Karpas-422 (cell line): ENCODE data around the gene ADCY4. TPM values are rescaled to one million over a fixed set of nuclear protein-coding genes. Genes with fewer than 3 reads are reported as not detected.

Experiments used
- DNase-seq: peaks from one replicate; pipeline ENCODE4 v3.0.0-alpha.2; 2015
- H2AFZ ChIP-seq: fragments of 200-600 bp; sonication (generic); 2 replicates; pipeline ENCODE4 v1.6.1; 2014; ENCODE audit warnings: antibody characterized with exemption, low read length, mixed read lengths
- H3K27ac ChIP-seq: fragments of 200-600 bp; sonication (generic); 2 replicates; pipeline ENCODE4 v1.5.1; 2014; ENCODE audit warnings: mild to moderate bottlenecking, low read length, moderate library complexity
- H3K27me3 ChIP-seq: fragments of 200-600 bp; sonication (generic); 2 replicates; pipeline ENCODE4 v1.6.1; 2014; ENCODE audit warnings: low read length, mixed read lengths
- H3K36me3 ChIP-seq: fragments of 200-600 bp; sonication (generic); 2 replicates; pipeline ENCODE4 v1.6.1; 2014; ENCODE audit warnings: low read length, mixed read lengths; ENCODE audit not compliant: insufficient read depth
- H3K4me1 ChIP-seq: fragments of 200-600 bp; sonication (generic); 2 replicates; pipeline ENCODE4 v1.6.1; 2014; ENCODE audit warnings: mild to moderate bottlenecking, low read length, mixed read lengths
- H3K4me2 ChIP-seq: fragments of 200-600 bp; sonication (generic); 2 replicates; pipeline ENCODE4 v1.6.1; 2014; ENCODE audit warnings: low read length, low read depth, mild to moderate bottlenecking; ENCODE audit not compliant: poor library complexity, severe bottlenecking
- H3K4me3 ChIP-seq: fragments of 200-600 bp; sonication (generic); 2 replicates; pipeline ENCODE4 v1.5.1; 2014; ENCODE audit warnings: mild to moderate bottlenecking, antibody characterized with exemption, low read length, mixed read lengths
- H3K79me2 ChIP-seq: fragments of 200-600 bp; sonication (generic); 2 replicates; pipeline ENCODE4 v1.6.1; 2014; ENCODE audit warnings: mild to moderate bottlenecking, low read length, mixed read lengths
- H3K9ac ChIP-seq: fragments of 200-600 bp; sonication (generic); 2 replicates; pipeline ENCODE4 v1.6.0; 2014; ENCODE audit warnings: low read length
- H3K9me2 ChIP-seq: fragments of 200-600 bp; sonication (generic), shearing (Covaris generic); replicated peaks from 2 replicates; pipeline ENCODE4 v1.6.0; 2014; ENCODE audit warnings: mild to moderate bottlenecking, low read length, moderate library complexity; ENCODE audit not compliant: insufficient read depth
- H3K9me3 ChIP-seq: fragments of 300-700, 200-600 bp; sonication (generic); 2 replicates; pipeline ENCODE4 v1.6.1; 2014; ENCODE audit warnings: low read length, mixed read lengths
- H4K20me1 ChIP-seq: fragments of 200-600 bp; sonication (generic); 2 replicates; pipeline ENCODE4 v1.6.1; 2014; ENCODE audit warnings: mild to moderate bottlenecking, antibody characterized with exemption, low read length, low read depth; ENCODE audit not compliant: insufficient read depth
- total RNA-seq: library from RNA; depleted of rRNA; stranded (reverse); fragments of >200 nt; shearing (Covaris generic); gene quantifications from 2 replicates; pipeline ENCODE4 v1.2.3, GENCODE V29; 2014; ENCODE audit warnings: low replicate concordance

ADCY4 gene
- total RNA-seq, 1 experiment from 2014 or later: 0.07 TPM

GRCh38 chr14:24297190-24297964 is 37.5 kb downstream of the ADCY4 start:
- H3K4me2 ChIP-seq: no peak overlapping the region
- H3K4me1 ChIP-seq: peaks cover 34% of the 10 kb centered on the region
- H3K9me3 ChIP-seq: no peaks in the 10 kb centered on the region
- peaks cover 24% of the 10 kb centered on the region for H3K36me3 ChIP-seq
- H3K4me3 ChIP-seq: no peak overlapping the region
- H4K20me1 ChIP-seq: peaks cover 9% of the 10 kb centered on the region; the same call in 1 of the 2 replicates
- H3K9ac ChIP-seq: peak overlapping the region; percentile 5; the same call in 1 of the 2 replicates
- no peak overlapping the region for H2AFZ ChIP-seq
- H3K27me3 ChIP-seq: no peaks in the 10 kb centered on the region
- no peak for DNase-seq
- peaks cover 39% of the 10 kb centered on the region for H3K79me2 ChIP-seq
- H3K27ac ChIP-seq: no peak overlapping the region
- H3K9me2 ChIP-seq: no peaks in the 10 kb centered on the region

GRCh38 chr14:24296341-24297157 is 38.3 kb downstream of the ADCY4 start:
- H3K27me3 ChIP-seq: no peaks in the 10 kb centered on the region
- peaks cover 33% of the 10 kb centered on the region for H3K4me1 ChIP-seq
- H3K36me3 ChIP-seq: peaks cover 16% of the 10 kb centered on the region; the same call in 1 of the 2 replicates
- no peaks in the 10 kb centered on the region for H3K9me2 ChIP-seq
- no peak overlapping the region for H3K4me3 ChIP-seq
- H3K79me2 ChIP-seq: peaks cover 31% of the 10 kb centered on the region
- H3K27ac ChIP-seq: no peak overlapping the region
- peaks cover 9% of the 10 kb centered on the region; the same call in 1 of the 2 replicates for H4K20me1 ChIP-seq
- no peaks in the 10 kb centered on the region for H3K9me3 ChIP-seq
- H3K4me2 ChIP-seq: no peak overlapping the region
- peak; percentile 93 for DNase-seq
- H3K9ac ChIP-seq: no peak overlapping the region
- H2AFZ ChIP-seq: no peak overlapping the region

GRCh38 chr14:24293525-24293924 is 41.3 kb downstream of the ADCY4 start:
- H2AFZ ChIP-seq: no peak overlapping the region
- no peaks in the 10 kb centered on the region for H3K9me2 ChIP-seq
- H3K9me3 ChIP-seq: no peaks in the 10 kb centered on the region
- H3K36me3 ChIP-seq: peaks cover 25% of the 10 kb centered on the region; the same call in 1 of the 2 replicates
- H3K4me3 ChIP-seq: no peak overlapping the region
- no peak overlapping the region for H3K27ac ChIP-seq
- peaks cover 9% of the 10 kb centered on the region for H3K79me2 ChIP-seq
- peaks cover 14% of the 10 kb centered on the region for H3K4me1 ChIP-seq
- no peaks in the 10 kb centered on the region for H4K20me1 ChIP-seq
- H3K9ac ChIP-seq: no peak overlapping the region
- DNase-seq: no peak
- no peak overlapping the region for H3K4me2 ChIP-seq
- H3K27me3 ChIP-seq: no peaks in the 10 kb centered on the region

GRCh38 chr14:24292118-24292807 is 42.6 kb downstream of the ADCY4 start:
- Histone ChIP-seq H3K27me3 (no peaks in the 10 kb centered on the region), H3K9ac (no peak overlapping the region), H3K4me2 (no peak overlapping the region), H3K4me1 (peaks cover 3% of the 10 kb centered on the region), H3K36me3 (peaks cover 25% of the 10 kb centered on the region; the same call in 1 of the 2 replicates), H2AFZ (no peak overlapping the region), H3K9me3 (no peaks in the 10 kb centered on the region), H3K9me2 (no peaks in the 10 kb centered on the region), H3K79me2 (peaks cover 11% of the 10 kb centered on the region; the same call in 1 of the 2 replicates), H3K4me3 (no peak overlapping the region), H3K27ac (no peak overlapping the region), H4K20me1 (no peaks in the 10 kb centered on the region)
- no peak for DNase-seq

GRCh38 chr14:24291446-24292117 is 43.3 kb downstream of the ADCY4 start:
- H3K4me1 ChIP-seq: no peaks in the 10 kb centered on the region
- H3K36me3 ChIP-seq: peaks cover 25% of the 10 kb centered on the region; the same call in 1 of the 2 replicates
- H3K9me2 ChIP-seq: no peaks in the 10 kb centered on the region
- peaks cover 11% of the 10 kb centered on the region; the same call in 1 of the 2 replicates for H3K79me2 ChIP-seq
- H3K9me3 ChIP-seq: no peaks in the 10 kb centered on the region
- no peak for DNase-seq
- H2AFZ ChIP-seq: no peak overlapping the region
- no peak overlapping the region for H3K4me2 ChIP-seq
- H3K27me3 ChIP-seq: no peaks in the 10 kb centered on the region
- H3K4me3 ChIP-seq: no peak overlapping the region
- no peak overlapping the region for H3K9ac ChIP-seq
- H3K27ac ChIP-seq: no peak overlapping the region
- H4K20me1 ChIP-seq: no peaks in the 10 kb centered on the region

- Histone ChIP-seq H3K4me1 (no peaks in the 10 kb centered on the region), H4K20me1 (no peaks in the 10 kb centered on the region), H3K9me2 (no peaks in the 10 kb centered on the region), H3K4me2 (no peak overlapping the region), H3K79me2 (peaks cover 11% of the 10 kb centered on the region; the same call in 1 of the 2 replicates), H3K36me3 (peaks cover 19% of the 10 kb centered on the region; the same call in 1 of the 2 replicates), H3K9ac (no peak overlapping the region), H2AFZ (no peak overlapping the region), H3K4me3 (no peak overlapping the region), H3K9me3 (no peaks in the 10 kb centered on the region), H3K27ac (no peak overlapping the region), H3K27me3 (no peaks in the 10 kb centered on the region)
- no peak for DNase-seq
Observed at GRCh38 chr14:24290746-24291145, 44.1 kb downstream of the ADCY4 start.

GRCh38 chr14:24289649-24290280 is 45.1 kb downstream of the ADCY4 start:
- H4K20me1 ChIP-seq: no peaks in the 10 kb centered on the region
- no peaks in the 10 kb centered on the region for H3K4me1 ChIP-seq
- DNase-seq: no peak
- no peak overlapping the region for H2AFZ ChIP-seq
- no peaks in the 10 kb centered on the region for H3K27me3 ChIP-seq
- H3K4me2 ChIP-seq: no peak overlapping the region
- no peaks in the 10 kb centered on the region for H3K9me2 ChIP-seq
- H3K4me3 ChIP-seq: no peak overlapping the region
- no peak overlapping the region for H3K9ac ChIP-seq
- peaks cover 11% of the 10 kb centered on the region; the same call in 1 of the 2 replicates for H3K79me2 ChIP-seq
- peaks cover 12% of the 10 kb centered on the region; the same call in 1 of the 2 replicates for H3K36me3 ChIP-seq
- no peak overlapping the region for H3K27ac ChIP-seq
- no peaks in the 10 kb centered on the region for H3K9me3 ChIP-seq
